Activated naive CD4-positive, alpha-beta T cell treated with anti-CD3 and anti-CD28 coated beads, Interleukin-2, amount 50 U/mL, for 72 hours (primary cell): ENCODE results near the gene ARL17B. TPM values are rescaled to one million over a fixed set of nuclear protein-coding genes. Genes with fewer than 3 reads are reported as not detected.
"Not testable (repeated sequence)": the region's sequence is repeated elsewhere in the genome, so short reads cannot be mapped to it uniquely, and the experiment has no call there.

Source experiments
- ATAC-seq, 2 donors: fragments of 150-1000 bp; cut with Tn5 transposase; 2 replicates each; pipeline ENCODE4 v1.10.0; 2021; ENCODE audit warnings: mild to moderate bottlenecking in 2 of 2, moderate library complexity in 2 of 2
- DNase-seq, 2 donors: peaks; one replicate each; pipeline ENCODE4 v3.0.0; 2021 to 2022; ENCODE audit warnings: low spot score in 2 of 2
- H3K27ac Mint-ChIP-seq, 2 donors: one replicate each; pipeline ENCODE4 v1.8.0; 2022; ENCODE audit warnings: mild to moderate bottlenecking in 2 of 2, mixed read lengths in 2 of 2
- H3K36me3 Mint-ChIP-seq, 2 donors: one replicate each; pipeline ENCODE4 v1.8.0; 2022; ENCODE audit warnings: mixed read lengths in 2 of 2
- H3K9me3 Mint-ChIP-seq, 2 donors: one replicate each; pipeline ENCODE4 v1.8.0; 2022; ENCODE audit warnings: mixed read lengths in 2 of 2
- total RNA-seq, 2 donors: library from RNA; stranded (reverse); gene quantifications; one replicate each; pipeline ENCODE4 v1.2.3, GENCODE V29; 2022

ARL17B gene
- 10 to 100 TPM; 15.9 to 21.0 TPM for total RNA-seq

DNA sequence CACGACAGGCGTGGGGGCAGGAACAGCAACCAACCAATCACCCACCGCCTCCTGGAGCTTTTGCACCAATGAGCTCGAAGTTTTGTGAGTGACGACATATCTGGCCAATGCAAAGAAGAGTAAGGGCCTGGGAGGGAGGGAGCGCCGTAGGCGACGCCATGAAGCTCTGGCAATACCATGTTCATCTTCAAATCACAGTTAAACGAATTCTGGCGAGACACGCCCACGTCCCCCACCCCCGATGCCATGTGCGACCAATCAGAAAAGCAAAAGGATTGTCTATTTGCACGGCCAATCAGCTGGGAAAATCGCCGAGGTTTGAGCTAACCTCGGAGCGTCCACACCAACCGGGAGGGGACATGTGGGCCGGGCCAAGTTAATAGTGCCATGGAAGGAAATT, at the start of gene ARL17B:
TSS of gene ARL17B (minus strand) at position 12 of the 400 bp plus-strand sequence. CDS start 3,369 bp downstream, outside the sequence.
- peak; percentile 58 to 87 for DNase-seq
- H3K27ac Mint-ChIP-seq, H3K9me3 Mint-ChIP-seq, H3K36me3 Mint-ChIP-seq: not testable (repeated sequence)
- ATAC-seq, result peak; percentile 95 to 99

DNA sequence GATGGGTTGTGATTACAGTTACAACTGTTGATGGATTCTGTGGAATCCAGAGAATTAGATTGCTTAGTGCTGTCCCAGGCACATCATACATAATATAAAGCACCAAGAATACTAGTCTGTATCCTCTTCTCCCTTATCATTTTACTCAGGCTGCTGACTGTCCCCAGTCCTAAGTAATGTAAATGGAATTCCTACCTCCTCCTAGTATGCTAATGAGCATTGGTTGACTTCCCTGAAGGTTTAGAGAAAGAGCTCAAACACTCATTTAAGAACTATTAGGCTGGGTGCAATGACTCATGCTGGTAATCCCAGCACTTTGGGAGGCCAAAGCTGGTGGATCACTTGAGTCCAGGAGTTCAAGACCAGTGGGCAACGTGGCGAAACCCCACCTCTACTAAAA, 48.3 kb upstream of the ARL17B start:
- ATAC-seq, DNase-seq, H3K36me3 Mint-ChIP-seq: not testable (repeated sequence)

DNA sequence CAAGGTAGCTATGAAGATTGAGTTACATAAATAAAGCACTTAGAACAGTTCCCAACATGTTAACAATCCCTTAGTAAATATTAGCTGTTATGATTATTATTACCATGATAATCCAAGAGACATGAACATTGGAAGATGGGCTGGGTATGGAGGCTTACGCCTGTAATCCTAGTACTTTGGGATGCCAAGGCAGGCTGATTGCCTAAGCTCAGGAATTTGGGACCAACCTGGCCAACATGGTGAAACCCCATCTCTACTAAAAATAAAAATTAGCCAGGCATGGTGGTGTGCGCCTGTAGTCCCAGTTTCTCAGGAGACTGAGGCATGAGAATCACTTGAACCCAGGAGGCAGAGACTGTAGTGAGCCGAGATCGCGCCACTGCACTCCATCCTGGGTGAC, 45.6 kb upstream of the ARL17B start:
- not testable (repeated sequence) for ATAC-seq, H3K27ac Mint-ChIP-seq, DNase-seq, H3K9me3 Mint-ChIP-seq, H3K36me3 Mint-ChIP-seq

More for the DNA sequence above, 48.3 kb upstream of the ARL17B start:
- not testable (repeated sequence) for H3K9me3 Mint-ChIP-seq, H3K27ac Mint-ChIP-seq

DNA sequence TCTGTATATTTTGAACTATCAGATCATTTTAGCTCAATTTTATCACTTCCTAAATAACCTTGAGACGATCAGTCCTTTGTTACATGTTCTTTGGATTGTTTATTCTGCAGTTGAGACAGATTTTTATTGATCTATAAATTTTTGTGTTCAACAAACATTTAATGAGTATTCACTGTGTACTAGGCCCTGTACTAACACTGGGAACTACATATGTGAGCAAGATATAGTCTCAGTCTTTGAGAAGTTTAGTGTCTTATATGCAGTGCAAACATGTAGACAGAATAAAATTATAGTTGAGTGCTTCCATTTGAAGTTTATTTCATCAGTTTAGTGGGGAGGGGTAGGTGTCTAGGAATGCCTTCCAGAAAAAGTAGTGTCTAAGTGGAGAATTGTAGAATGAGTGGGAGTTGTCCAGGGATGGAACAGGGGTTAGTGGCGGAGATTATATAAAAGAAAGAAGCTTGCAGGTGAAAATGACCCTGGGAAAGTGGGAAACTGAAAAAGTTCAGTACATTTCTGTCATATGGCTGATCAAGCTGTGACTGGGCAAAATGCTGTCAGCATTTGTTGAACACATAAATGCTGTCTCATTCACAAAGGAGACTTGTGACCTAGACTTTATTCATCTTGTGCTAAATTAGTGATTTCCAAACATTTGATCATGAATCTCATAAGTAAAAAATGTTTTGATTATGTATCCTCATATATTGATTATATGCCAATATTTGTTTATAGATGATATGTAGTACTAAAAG, 39.6 kb upstream of the ARL17B start:
- H3K9me3 Mint-ChIP-seq, ATAC-seq, H3K36me3 Mint-ChIP-seq, H3K27ac Mint-ChIP-seq, DNase-seq: not testable (repeated sequence)

- H3K27ac Mint-ChIP-seq, H3K9me3 Mint-ChIP-seq, H3K36me3 Mint-ChIP-seq, ATAC-seq, DNase-seq: not testable (repeated sequence)
These were observed 39.0 kb upstream of the ARL17B start for GRCh38 chr17:46400543-46400942.

DNA sequence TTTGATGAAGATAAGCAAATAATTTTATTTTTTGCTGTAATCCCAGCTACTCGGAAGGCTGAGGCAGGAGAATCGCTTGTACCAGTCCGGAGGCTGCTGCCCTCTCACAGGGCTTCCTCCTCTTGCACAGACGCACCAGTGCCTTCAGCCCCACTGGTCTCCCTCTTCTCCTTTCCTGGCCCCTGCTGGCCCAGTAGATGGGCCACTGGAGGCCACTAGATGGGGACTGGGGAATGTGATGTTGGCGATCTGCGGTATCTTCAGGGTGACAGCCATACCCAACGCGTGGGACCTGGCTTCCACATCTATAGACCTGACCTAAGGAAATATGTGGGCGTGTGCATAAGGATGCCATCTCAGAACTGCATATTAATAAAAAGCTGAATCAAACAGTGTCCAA, 38.4 kb upstream of the ARL17B start:
- ATAC-seq, DNase-seq, H3K9me3 Mint-ChIP-seq, H3K36me3 Mint-ChIP-seq, H3K27ac Mint-ChIP-seq: not testable (repeated sequence)

- not testable (repeated sequence) for H3K9me3 Mint-ChIP-seq, H3K27ac Mint-ChIP-seq, H3K36me3 Mint-ChIP-seq, DNase-seq
- ATAC-seq, result peak; percentile 40 to 70
These were observed 34.7 kb upstream of the ARL17B start for GRCh38 chr17:46396292-46396691.

- not testable (repeated sequence) for ATAC-seq, DNase-seq, H3K9me3 Mint-ChIP-seq, H3K27ac Mint-ChIP-seq, H3K36me3 Mint-ChIP-seq
These were observed 32.1 kb upstream of the ARL17B start for GRCh38 chr17:46393702-46394101.

- not testable (repeated sequence) for DNase-seq, H3K9me3 Mint-ChIP-seq, H3K36me3 Mint-ChIP-seq, H3K27ac Mint-ChIP-seq
- peak; percentile 40 to 64 for ATAC-seq
These were observed 23.9 kb upstream of the ARL17B start for GRCh38 chr17:46385491-46385890.

DNA sequence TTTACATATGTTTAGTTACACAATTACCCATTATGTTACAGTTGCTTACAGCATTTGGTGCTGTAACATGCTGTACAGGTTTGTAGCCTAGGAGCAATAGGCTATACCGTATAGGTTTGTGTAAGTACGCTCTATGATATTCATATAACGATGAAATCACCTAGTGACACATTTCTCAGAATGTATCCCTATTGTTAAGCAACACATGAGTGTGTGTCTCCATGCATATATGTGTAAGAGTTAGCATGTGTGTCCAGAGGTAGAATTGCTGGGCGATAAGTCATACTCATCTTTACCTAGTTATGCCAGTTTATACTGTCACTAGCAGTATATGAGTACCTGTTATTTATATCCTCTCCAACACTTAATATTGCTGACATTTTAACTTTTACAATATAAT, 21.6 kb upstream of the ARL17B start:
- ATAC-seq, result peak; percentile 81 to 85
- DNase-seq, H3K27ac Mint-ChIP-seq: not testable (repeated sequence)

GRCh38 chr17:46373418-46373817, 11.9 kb upstream of the ARL17B start:
- not testable (repeated sequence) for H3K9me3 Mint-ChIP-seq, H3K36me3 Mint-ChIP-seq, H3K27ac Mint-ChIP-seq, DNase-seq
- peak; percentile 26 to 78 for ATAC-seq

More for the DNA sequence above, 21.6 kb upstream of the ARL17B start:
- H3K9me3 Mint-ChIP-seq, H3K36me3 Mint-ChIP-seq: not testable (repeated sequence)

DNA sequence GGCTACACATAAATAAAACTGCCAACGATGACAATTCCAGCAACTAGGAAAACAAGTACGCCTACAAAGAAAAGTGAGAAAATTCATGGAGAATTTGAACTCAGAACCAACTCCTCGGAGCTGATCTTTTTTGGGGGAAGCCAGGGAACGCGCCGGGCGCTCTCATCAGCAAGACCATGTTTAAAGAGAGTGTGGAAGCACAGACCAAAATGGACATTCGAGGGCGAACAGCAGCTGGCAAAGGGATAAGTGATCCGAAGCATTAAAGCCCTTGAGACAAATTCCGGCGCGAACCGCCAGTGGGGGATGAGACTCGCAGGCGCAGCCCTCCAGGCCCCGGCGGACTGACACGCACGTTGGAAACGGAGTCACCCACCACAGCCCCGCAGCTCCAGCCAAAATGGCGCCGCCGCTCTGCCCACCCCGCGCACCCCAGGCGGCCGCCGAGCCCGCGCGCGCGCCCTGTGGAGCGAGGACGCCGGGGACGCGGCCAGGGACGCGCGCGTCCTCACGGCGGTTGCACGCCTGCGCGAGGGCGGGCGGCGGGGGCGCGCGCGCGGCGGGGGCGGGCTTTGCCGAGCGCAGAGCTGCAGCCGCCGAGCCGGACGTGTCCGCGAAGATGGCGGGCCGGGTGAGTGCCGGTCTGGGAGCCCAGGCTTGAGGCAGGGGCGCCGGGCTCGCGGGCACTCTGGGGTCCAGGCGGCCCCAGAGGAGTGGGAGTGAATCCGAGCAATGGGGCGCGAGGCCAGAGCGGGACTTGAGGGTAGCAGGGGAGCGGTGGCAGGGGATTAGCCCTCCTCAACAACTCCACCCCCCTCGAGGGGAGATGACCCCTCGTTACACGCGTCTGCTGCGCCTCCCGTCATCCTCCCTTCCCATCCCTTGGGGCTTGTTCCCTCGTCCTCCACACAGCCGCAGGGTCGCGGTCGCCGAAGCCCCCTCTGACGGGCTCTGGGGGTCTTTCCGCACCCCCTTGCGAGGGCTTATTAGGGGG, 11.0 kb upstream of the ARL17B start:
- H3K27ac Mint-ChIP-seq, H3K9me3 Mint-ChIP-seq, DNase-seq, H3K36me3 Mint-ChIP-seq: not testable (repeated sequence)
- peak; percentile 80 to 93 for ATAC-seq

- not testable (repeated sequence) for ATAC-seq, H3K36me3 Mint-ChIP-seq, H3K9me3 Mint-ChIP-seq, H3K27ac Mint-ChIP-seq, DNase-seq
These were observed 6.0 kb upstream of the ARL17B start for GRCh38 chr17:46367520-46367919.

DNA sequence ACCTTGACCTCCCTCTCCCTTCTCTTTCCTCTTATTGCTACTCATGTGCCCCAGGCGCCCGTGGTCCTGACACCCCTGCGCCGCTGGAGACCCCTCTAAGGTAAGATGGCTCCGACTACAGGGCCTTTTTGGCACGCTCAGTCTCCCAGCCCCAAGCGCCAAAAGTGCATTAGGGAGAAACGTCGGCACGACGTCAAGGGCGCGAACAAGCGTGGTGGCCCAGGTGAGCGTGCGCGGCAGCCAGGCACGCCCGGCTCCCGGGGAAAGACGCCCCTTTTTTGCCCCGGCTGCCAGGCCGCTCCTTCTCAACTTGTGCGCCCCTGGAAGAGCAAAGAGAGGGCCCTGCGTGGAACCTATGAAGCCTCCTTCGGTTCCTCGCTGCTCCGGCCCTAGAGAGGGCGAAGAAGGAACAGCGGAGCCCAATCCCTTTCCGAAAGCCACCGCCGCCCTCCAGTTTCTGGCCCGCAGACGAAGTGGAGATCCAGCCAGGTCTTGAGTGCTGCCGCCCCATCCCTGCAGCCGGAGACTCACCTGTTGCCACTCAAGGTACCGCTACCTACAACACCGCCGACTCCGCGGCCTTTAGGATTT, 326 bp downstream of the ARL17B start:
- H3K27ac Mint-ChIP-seq, H3K9me3 Mint-ChIP-seq, H3K36me3 Mint-ChIP-seq, DNase-seq: not testable (repeated sequence)
- ATAC-seq, result peak; percentile 46 to 63

DNA sequence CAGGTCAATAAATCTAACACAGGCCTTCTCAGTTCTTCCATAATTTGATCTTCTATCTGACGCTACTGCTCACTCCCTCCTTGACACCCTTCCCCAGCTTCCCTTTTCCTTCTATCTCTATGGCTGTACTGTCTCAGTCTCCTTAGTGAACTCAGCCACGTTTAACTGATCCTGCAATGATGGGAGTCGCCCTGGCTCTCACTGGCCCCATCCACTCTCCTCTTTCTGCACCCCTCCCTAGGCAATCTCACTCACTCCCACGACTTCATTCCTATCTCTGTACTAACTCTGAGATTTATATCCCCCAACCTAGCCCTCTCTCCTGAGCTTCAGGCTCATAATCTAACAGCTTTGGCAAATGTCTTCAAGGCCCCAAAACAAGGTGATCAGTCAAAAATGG, 7.7 kb downstream of the ARL17B start:
- H3K36me3 Mint-ChIP-seq, H3K27ac Mint-ChIP-seq, H3K9me3 Mint-ChIP-seq, ATAC-seq, DNase-seq: not testable (repeated sequence)

- not testable (repeated sequence) for H3K27ac Mint-ChIP-seq, H3K36me3 Mint-ChIP-seq, DNase-seq, H3K9me3 Mint-ChIP-seq
- ATAC-seq, result peak; percentile 24 to 41
These were observed 12.5 kb downstream of the ARL17B start for GRCh38 chr17:46349060-46349459.

DNA sequence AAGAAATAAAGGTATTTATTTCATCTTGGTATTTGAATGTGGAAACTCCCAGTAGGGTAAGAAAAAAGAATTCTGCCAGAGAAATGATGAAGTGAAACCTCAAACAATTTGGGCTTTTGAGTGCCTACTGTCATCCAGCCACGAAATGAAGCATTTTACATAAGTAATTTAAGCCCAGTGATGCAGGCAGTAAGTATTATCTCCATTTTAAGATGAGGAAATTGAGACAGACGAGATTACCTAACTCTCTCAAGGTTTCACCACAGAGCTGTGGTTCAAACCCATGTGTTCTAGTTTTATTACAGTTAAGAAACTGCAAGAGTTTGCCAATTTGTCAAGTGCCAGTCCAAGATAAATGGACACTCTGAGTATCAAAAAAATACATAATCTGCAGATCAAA, 13.2 kb downstream of the ARL17B start:
- not testable (repeated sequence) for H3K36me3 Mint-ChIP-seq, H3K9me3 Mint-ChIP-seq, DNase-seq, H3K27ac Mint-ChIP-seq
- peak; percentile 30 to 62 for ATAC-seq
